Endothelial cell of umbilical vein (primary cell): Measurements from ENCODE around the gene ZNF283. TPM values are rescaled to one million over a fixed set of nuclear protein-coding genes. Genes with fewer than 3 reads are reported as not detected.

Experiments
- BruUV-seq: library from RNA; stranded (reverse); fragments of 400-500 nt; replicated peaks from 2 replicates; lab custom pipeline; 2021; lab: Mats Ljungman, UMichigan
- CTCF ChIA-PET: fragments of 300-600, 350-600 bp; sonication (Branson Sonifier 250); formaldehyde crosslinking; loops from one replicate; lab custom pipeline; 2021; ENCODE audit warnings: antibody characterized with exemption, inconsistent platforms; lab: Charles Lee
- POLR2A ChIA-PET: fragments of 300-600, 350-600 bp; sonication (Branson Sonifier 250); formaldehyde crosslinking; loops from one replicate; lab custom pipeline; 2021; ENCODE audit warnings: antibody characterized with exemption, inconsistent platforms; lab: Charles Lee
- DNase-seq: peaks from one replicate; pipeline ENCODE4 v3.0.0-alpha.2; 2011; ENCODE audit warnings: low read depth, low spot score
- FAIRE-seq: peaks from 2 replicates; lab custom pipeline; 2011; peaks lifted over from hg19 to GRCh38; lab: Jason Lieb, UNC
- H2AFZ ChIP-seq: 2 replicates; pipeline ENCODE4 v1.6.0; 2012; ENCODE audit warnings: low read depth, low read length, control low read depth, inconsistent platforms
- H3K27ac ChIP-seq: 2 replicates; pipeline ENCODE4 v1.5.1; 2011; ENCODE audit warnings: low read depth, mild to moderate bottlenecking, control low read depth, low read length, moderate library complexity; ENCODE audit not compliant: insufficient read depth
- H3K27me3 ChIP-seq, 2 experiments: 2 replicates each; pipeline versions ENCODE4 v1.6.0 to v1.6.1; 2011; ENCODE audit warnings: low read length in 2 of 2, mixed read lengths in 1 of 2; ENCODE audit not compliant: control insufficient read depth in 2 of 2, insufficient read depth in 2 of 2
- H3K36me3 ChIP-seq, 2 experiments: 2 replicates in 1 of 2; 3 replicates in 1 of 2; pipeline ENCODE4 v1.5.1; 2011; ENCODE audit warnings: low read length in 2 of 2, mild to moderate bottlenecking in 1 of 2, moderate library complexity in 1 of 2; ENCODE audit not compliant: control insufficient read depth in 2 of 2, insufficient read depth in 2 of 2; ENCODE audit errors: extremely low read depth in 1 of 2
- H3K4me1 ChIP-seq: 3 replicates; pipeline ENCODE4 v1.5.1; 2011; ENCODE audit warnings: mild to moderate bottlenecking, low read length; ENCODE audit not compliant: control insufficient read depth, insufficient read depth; ENCODE audit errors: extremely low read depth
- H3K4me2 ChIP-seq: 2 replicates; pipeline ENCODE4 v1.6.1; 2011; ENCODE audit warnings: low read length, control low read depth, mixed read lengths; ENCODE audit not compliant: insufficient read depth
- H3K4me3 ChIP-seq, 3 experiments: fragments of 200-600 bp in 1 of 3; sonication (generic), shearing (Covaris generic) in 1 of 3; replicated peaks in 1 of 3; 2 replicates each; pipeline ENCODE4 v1.5.1; 2011 to 2016; ENCODE audit warnings: control low read depth in 3 of 3, low read length in 3 of 3, mild to moderate bottlenecking in 2 of 3, inconsistent platforms in 1 of 3, low read depth in 1 of 3, moderate library complexity in 1 of 3; ENCODE audit not compliant: insufficient read depth in 1 of 3
- H3K79me2 ChIP-seq: 2 replicates; pipeline ENCODE4 v1.6.0; 2012; ENCODE audit warnings: low read length, inconsistent platforms; ENCODE audit not compliant: control insufficient read depth, insufficient read depth
- H3K9ac ChIP-seq: replicated peaks from 2 replicates; pipeline ENCODE3; 2011; ENCODE audit warnings: low read length, control low read depth; ENCODE audit not compliant: insufficient read depth; ENCODE audit errors: extremely low read depth
- H3K9me1 ChIP-seq: replicated peaks from 3 replicates; pipeline ENCODE4 v1.6.0; 2011; ENCODE audit warnings: mild to moderate bottlenecking, low read length; ENCODE audit not compliant: control insufficient read depth, insufficient read depth; ENCODE audit errors: extremely low read depth
- H3K9me3 ChIP-seq: replicated peaks from 2 replicates; pipeline ENCODE4 v1.5.1; 2012; ENCODE audit warnings: low read length, inconsistent platforms; ENCODE audit not compliant: control insufficient read depth, insufficient read depth
- H4K20me1 ChIP-seq: replicated peaks from 2 replicates; pipeline ENCODE3; 2011; ENCODE audit warnings: mild to moderate bottlenecking, low read length; ENCODE audit not compliant: control insufficient read depth, insufficient read depth; ENCODE audit errors: extremely low read depth
- CTCF ChIP-seq, 2 donors: IDR thresholded peaks; 1 replicate in 1 of 2; 2 replicates in 1 of 2; pipeline ENCODE4 v1.5.1; 2011; ENCODE audit warnings: low read length in 2 of 2, mild to moderate bottlenecking in 2 of 2, moderate library complexity in 2 of 2, control low read depth in 1 of 2, inconsistent platforms in 1 of 2, low read depth in 1 of 2; ENCODE audit not compliant: insufficient read depth in 1 of 2; ENCODE audit errors: extremely low read depth in 1 of 2
- EZH2 ChIP-seq: IDR thresholded peaks from 2 replicates; pipeline ENCODE4 v1.6.1; 2012; ENCODE audit warnings: borderline replicate concordance, low read depth, mild to moderate bottlenecking, moderate library complexity, low read length, inconsistent platforms; ENCODE audit not compliant: severe bottlenecking
- FOS ChIP-seq: IDR thresholded peaks from 2 replicates; pipeline ENCODE4 v1.6.1; 2011; ENCODE audit warnings: mild to moderate bottlenecking, low read length, moderate library complexity, borderline replicate concordance; ENCODE audit not compliant: insufficient read depth
- GATA2 ChIP-seq: IDR thresholded peaks from 2 replicates; pipeline ENCODE4 v1.7.0; 2011; ENCODE audit warnings: low read depth, mild to moderate bottlenecking, moderate library complexity, mixed read lengths, low read length; ENCODE audit not compliant: insufficient read length, insufficient read depth
- JUN ChIP-seq: IDR thresholded peaks from 2 replicates; pipeline ENCODE4 v1.6.1; 2011; ENCODE audit warnings: borderline replicate concordance, low read depth; ENCODE audit not compliant: insufficient read length, insufficient read depth
- MAX ChIP-seq: IDR thresholded peaks from 2 replicates; pipeline ENCODE4 v1.6.1; 2011; ENCODE audit not compliant: insufficient read depth, insufficient read length
- MYC ChIP-seq: IDR thresholded peaks from one replicate; pipeline ENCODE4 v1.6.1; 2011; ENCODE audit warnings: mild to moderate bottlenecking, low read depth, low read length
- POLR2A ChIP-seq: IDR thresholded peaks from 2 replicates; pipeline ENCODE4 v1.6.1; 2012; ENCODE audit warnings: low read depth, mild to moderate bottlenecking, control low read depth, low read length
- POLR2AphosphoS5 ChIP-seq: IDR thresholded peaks from 2 replicates; pipeline ENCODE4 v1.6.1; 2012; ENCODE audit warnings: low read depth, mild to moderate bottlenecking, control low read depth, low read length, moderate library complexity; ENCODE audit not compliant: insufficient read depth
- dilution Hi-C: fragments of 300-500 bp; cut with MboI; formaldehyde crosslinking; loops from one replicate; pipeline ENCODE4 v1.15.0; 2019; ENCODE audit warnings: low sequenced_read_pairs; ENCODE audit not compliant: extremely low pct_ligation_motif_present
- intact Hi-C: fragments of 100-400 bp; cut with micrococcal nuclease; formaldehyde crosslinking; loops from one replicate; pipeline ENCODE4 v1.10.0; 2022
- polyA plus RNA-seq, 4 experiments: library from polyadenylated mRNA; depleted of rRNA in 3 of 4; stranded (reverse) in 3 of 4; unstranded in 1 of 4; fragments of >200 nt; gene quantifications; 2 replicates each; pipeline versions ENCODE4 v1.2.1 to v1.2.3, GENCODE V29; 2011 to 2012; ENCODE audit warnings: missing spikeins in 1 of 4
- total RNA-seq: library from RNA; stranded (reverse); gene quantifications from 2 replicates; pipeline ENCODE4 v1.2.3, GENCODE V29; 2021

ZNF283 gene
- total and polyA plus RNA-seq, 2 donors (not counting 3 experiments of a cell fraction or from before 2014, with no cell fraction given) = 1.9 to 10.7 TPM

GRCh38 chr19:43812259-43812658 is 14.9 kb upstream of the ZNF283 start:
- Histone ChIP-seq H3K9me1 (no peaks in the 10 kb centered on the region), H2AFZ (no peak overlapping the region), H3K4me1 (no peaks in the 10 kb centered on the region), H3K27me3 (no peaks in the 10 kb centered on the region), H4K20me1 (no peaks in the 10 kb centered on the region), H3K36me3 (no peaks in the 10 kb centered on the region), H3K4me3 (no peak overlapping the region), H3K79me2 (no peaks in the 10 kb centered on the region), H3K9me3 (no peaks in the 10 kb centered on the region), H3K9ac (no peak overlapping the region), H3K27ac (no peak overlapping the region), H3K4me2 (no peak overlapping the region)
- FAIRE-seq = no peak
- BruUV-seq = no TSS peak
- TF ChIP-seq POLR2AphosphoS5 (no peak), MAX (no peak), FOS (no peak), JUN (no peak), MYC (no peak), POLR2A (no peak), CTCF (IDR thresholded peaks at IDR 0.05; ENCODE audit: extremely low read depth in 1 of 2, insufficient read depth in 1 of 2, low read depth in 1 of 2, low read length in 2 of 2) (no peak), GATA2 (no peak), EZH2 (no peak)
- POLR2A ChIA-PET = no interaction called here
- CTCF ChIA-PET = interaction anchor here (1.6 kb wide), 1 partner anchor 67 kb away, joined by 5 read pairs; no protein-coding TSS in a partner anchor
- no peak for DNase-seq
- intact Hi-C loops = no loop called here
- dilution Hi-C loops = no loop called here
